Stimulated activated CD8-positive, alpha-beta memory T cell treated with anti-CD3 and anti-CD28 coated beads, Interleukin-4, amount 100 ng/mL, for 1 hour (primary cell): ENCODE measurements around the gene RNF151.
"Not testable (repeated sequence)": the region's sequence is repeated elsewhere in the genome, so short reads cannot be mapped to it uniquely, and the experiment has no call there.

Experiments used
- DNase-seq, 2 donors: peaks; one replicate each; pipeline ENCODE4 v3.0.0-alpha.2; 2020; ENCODE audit warnings: low read depth in 2 of 2, low spot score in 1 of 2

The RNF151 gene

GRCh38 chr16:1938910-1939309 is 27.7 kb upstream of the RNF151 start:
- DNase-seq, result no peak

DNA sequence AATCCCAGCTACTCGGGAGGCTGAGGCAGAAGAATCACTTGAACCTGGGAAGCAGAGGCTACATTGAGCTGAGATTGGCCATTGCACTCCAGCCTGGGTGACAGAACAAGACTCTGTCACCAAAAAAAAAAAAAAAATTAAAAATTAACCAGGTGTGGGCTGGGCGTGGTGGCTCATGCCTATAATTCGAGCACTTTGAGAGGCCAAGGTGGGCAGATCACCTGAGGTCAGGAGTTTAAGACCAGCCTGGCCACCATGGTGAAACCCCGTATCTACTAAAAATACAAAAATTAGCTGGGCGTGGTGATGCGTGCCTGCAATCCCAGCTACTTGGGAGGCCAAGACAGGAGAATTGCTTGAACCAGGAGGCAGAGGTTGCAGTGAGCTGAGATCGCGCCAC is 26.8 kb upstream of the RNF151 start:
- not testable (repeated sequence) for DNase-seq

- DNase-seq, result no peak
Measured at GRCh38 chr16:1940273-1941161, 26.1 kb upstream of the RNF151 start.

DNA sequence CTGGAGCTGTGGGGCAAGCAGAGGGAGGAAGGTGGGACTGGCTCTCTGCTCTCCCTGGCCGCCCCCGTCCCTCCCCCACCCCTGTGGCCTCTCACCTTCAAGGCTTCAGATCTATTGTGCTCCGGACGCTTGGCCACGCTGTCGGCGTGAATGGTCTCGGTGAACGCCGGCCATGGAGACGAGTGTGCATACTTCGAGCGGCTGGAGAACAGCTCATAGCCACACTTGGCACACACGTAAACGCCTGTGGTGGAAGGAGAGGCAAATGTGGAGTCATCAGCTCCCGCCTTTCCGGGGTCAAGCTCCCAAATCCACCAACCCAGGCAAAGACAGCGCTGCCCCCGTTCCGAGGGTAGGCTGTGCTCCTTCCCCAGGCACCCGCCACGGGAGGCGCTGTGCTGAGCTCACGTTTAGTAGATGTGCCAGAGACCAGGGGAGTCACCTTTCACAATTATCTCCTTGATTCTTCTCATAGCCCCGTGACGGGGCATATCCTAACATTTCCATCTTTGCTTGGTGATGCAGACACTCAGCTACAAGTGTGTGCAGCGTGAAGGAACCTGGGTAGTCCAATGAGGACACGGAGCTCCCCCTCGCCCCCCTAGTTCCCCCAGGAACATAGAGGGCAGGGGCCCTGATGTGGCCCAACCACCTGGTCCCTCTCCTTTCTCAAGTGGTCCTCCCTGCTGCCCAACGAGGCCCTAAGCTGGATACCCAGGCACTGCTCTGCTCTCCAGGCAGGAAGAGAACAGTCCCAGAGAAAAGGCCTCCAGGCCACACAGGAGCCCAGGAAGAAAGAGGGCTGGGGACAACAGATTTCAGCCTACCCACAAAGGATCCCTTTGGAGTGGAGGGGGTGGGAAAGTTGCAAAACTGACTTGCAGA is 25.3 kb upstream of the RNF151 start:
- no peak for DNase-seq

GRCh38 chr16:1942047-1942809 is 24.4 kb upstream of the RNF151 start:
- DNase-seq, result no peak

GRCh38 chr16:1942810-1943726 is 23.6 kb upstream of the RNF151 start, which contains the start of gene MSRB1:
MSRB1 (minus strand) TSS chr16:1943199; CDS start chr16:1943156, 43 bp downstream.
- DNase-seq, result peak; percentile 98

DNA sequence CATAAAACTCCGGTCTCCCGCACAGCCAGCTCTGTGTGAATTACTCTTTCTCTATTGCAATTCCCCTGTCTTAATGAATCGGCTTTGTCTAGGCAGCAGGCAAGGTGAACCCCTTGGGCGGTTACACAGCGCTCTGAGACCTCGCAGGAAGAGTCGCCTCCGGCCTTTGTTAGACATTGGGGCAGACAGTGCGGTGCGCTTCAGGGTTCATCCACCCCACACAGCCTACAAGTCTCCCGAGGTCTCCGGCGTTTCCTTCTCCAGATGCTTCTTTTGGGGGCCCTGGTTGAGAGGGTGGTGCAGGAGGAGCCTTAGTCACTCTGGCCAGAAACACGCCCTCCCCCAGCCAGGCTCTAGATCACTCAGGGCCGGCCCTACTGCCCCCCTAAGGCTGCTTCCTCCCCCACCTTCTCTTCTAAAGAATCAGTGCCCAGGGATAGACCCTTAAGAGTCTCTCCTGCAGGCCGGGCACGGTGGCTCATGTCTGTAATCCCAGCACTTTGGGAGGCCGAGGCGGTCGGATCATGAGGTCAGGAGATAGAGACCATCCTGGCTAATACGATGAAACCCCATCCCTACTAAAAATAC is 21.9 kb upstream of the RNF151 start:
- no peak for DNase-seq

DNA sequence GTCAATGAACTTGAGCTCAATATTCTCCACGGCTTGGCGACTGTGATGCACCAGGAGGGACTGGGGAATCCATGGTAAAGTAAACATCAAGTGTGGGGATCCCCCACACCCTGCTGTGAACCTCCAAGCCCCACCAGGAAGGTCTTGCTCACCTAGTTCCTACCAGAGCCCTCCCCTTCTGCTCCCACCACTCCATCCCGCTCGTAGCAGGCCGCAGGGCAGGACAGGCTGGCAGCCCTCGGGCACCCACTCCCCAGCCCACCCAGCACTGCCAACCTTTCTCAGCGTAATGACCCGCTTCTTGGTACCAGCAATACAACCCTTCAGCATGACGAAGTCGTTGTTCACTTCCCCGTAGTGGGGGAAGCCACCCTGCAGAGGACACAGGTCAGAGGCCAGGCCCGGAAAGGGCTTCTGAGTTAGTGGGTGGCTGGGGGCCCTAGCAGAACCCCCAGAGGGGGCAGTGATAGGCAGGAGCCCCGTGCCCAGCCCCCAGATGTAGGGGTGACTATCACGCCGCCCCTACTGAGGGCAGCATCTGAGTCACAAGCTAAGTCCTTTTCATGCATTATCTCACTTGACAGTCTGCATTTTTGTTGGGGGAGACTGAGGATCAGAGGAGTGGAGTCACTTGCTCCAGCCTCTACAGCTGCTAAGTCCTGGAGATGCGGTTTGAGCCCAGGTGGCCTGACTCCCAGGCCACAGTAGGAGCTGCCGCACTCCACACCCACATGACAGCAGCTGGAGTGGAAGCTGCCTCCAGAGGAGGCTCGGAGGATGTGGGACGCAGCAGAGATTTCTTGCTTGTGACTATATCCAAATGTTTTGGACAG is 20.9 kb upstream of the RNF151 start:
- no peak for DNase-seq

DNA sequence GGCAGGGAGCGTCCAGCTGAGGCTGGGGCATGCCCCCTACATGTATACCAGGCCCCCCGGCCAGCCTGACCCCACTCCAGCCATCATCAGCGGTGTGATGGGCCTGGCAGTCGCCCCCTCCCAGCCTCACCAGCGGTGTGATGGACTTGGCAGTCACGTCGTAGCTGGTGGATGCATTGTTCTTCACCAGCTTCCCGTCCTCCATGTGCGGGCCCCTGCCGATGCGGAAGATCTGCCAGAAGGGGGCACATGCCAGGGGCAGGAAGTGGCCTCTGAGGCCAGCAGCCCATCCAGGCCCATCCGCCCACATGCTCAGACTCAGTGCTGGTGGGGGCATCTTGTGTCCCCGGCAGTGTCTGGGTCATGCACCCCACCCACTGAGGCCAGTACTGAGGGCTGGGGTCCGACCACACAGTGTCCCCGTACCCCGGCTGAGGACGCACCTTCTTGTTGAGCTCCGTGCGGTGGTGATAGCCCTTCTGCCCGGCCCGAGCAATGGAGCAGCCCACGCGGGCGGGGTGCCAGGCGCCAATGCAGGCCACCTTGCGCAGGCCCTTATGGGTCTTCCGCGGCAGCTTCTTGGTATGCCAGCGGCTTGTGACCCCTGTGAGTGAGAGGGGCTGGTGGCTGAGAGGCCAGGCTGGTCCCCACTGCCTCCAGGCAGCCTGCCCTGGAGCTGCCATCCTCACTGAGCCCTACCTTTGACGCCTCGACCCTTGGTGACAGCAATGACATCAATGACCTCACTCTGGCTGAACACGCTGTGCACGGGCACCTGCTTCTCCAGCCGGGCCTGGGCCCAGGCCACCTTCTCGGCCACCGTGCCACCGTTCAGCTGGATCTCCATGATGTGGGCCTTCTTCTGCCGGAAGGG is 19.9 kb upstream of the RNF151 start:
- DNase-seq, result no peak

- DNase-seq, result no peak
Measured at GRCh38 chr16:1947369-1947670, 19.3 kb upstream of the RNF151 start.

GRCh38 chr16:1949507-1949906 is 17.1 kb upstream of the RNF151 start:
- no peak for DNase-seq

- DNase-seq, result no peak
Measured at GRCh38 chr16:1950047-1950446, 16.6 kb upstream of the RNF151 start.

GRCh38 chr16:1950559-1950958 is 16.1 kb upstream of the RNF151 start:
- no peak for DNase-seq

GRCh38 chr16:1953734-1954133 is 12.9 kb upstream of the RNF151 start:
- no peak for DNase-seq

DNA sequence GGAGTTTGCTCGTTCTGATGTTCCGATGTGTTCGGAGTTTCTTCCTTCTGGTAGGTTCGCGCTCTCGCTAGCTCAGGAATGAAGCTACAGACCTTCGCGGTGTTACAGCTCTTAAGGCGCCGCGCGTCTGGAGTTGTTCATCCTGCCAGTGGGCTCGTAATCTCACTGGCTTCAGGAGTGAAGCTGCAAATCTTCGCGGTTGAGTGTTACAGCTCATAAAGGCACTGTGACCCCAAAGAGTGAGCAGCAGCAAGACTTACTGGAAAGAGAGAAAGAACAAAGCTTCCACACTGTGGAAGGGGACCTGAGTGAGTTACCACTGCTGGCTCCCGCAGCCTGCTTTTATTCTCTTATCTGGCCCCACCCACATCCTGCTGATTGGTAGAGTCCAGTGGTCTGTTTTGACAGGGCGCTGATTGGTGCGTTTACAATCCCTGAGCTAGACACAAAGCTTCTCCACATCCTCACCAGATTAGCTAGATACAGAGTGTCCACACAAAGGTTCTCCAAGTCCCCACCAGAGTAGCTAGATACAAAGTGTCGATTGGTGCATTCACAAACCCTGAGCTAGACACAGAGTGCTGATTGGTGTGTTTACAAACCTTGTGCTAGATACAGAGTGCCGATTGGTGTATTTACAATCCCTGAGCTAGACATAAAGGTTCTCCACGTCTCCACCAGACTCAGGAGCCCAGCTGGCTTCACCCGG is 9.1 kb upstream of the RNF151 start:
- not testable (repeated sequence) for DNase-seq

DNA sequence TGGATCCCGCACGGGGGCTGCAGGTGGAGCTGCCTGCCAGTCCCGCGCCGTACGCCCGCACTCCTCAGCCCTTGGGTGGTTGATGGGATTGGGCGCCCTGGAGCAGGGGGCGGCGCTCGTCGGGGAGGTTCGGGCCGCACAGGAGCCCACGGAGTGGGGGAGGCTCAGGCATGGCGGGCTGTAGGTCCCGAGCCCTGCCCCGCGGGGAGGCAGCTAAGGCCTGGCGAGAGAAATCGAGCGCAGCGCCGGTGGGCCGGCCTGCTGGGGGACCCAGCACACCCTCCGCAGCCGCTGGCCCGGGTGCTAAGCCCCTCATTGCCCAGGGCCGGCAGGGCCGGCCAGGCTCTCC is 8.5 kb upstream of the RNF151 start:
- DNase-seq, result not testable (repeated sequence)

GRCh38 chr16:1958715-1959268 is 7.9 kb upstream of the RNF151 start:
- DNase-seq, result no peak
